ENCODE data around the gene SLC16A2. TPM values are rescaled to one million over a fixed set of nuclear protein-coding genes. Genes with fewer than 3 reads are reported as not detected.

The SLC16A2 gene
- total RNA-seq, 1 donor from 2014 or later, result 8.1 TPM

DNA sequence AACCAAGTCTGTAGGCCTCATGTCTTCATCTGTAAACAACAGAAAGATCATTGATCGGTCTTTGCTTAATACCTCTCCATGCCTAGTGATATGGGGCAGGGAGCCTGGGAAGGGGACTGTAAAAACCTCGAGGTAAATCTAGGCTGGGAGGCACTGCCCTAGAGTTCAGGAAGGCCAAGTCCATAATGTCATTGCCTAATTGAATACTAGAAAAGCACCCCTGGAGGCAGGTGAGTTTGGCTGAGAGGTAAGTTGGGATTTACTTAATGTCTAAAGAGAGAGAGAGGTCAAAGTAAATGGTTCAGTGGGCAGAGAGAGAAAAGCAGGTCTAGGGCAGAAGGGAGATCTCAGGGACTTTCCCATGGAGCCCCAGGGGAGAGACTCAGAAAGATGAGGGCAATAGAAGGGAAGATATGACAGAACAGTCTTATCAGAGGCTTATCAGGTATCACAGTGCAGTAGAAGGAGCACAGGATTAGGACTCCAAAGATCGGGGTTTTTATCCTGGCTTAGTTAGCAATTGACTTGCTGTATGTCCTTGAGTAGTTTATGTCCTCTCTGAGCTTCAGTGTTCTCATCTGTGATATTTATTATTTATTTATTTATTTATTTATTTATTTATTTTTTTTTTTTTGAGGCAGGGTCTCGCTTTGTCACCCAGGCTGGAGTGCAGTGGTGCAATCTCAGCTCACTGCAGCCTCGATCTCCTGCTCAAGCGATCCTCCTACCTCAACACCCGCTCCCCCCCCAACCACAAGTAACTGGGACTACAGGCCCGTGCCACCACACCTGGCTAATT is 85.2 kb downstream of the SLC16A2 start:
- Histone ChIP-seq H3K4me3 (no peak overlapping the region), H3K27ac (no peak overlapping the region), H3K4me1 (no peaks in the 10 kb centered on the region), H3K27me3 (no peaks in the 10 kb centered on the region), H3K9me3 (no peaks in the 10 kb centered on the region), H3K36me3 (no peaks in the 10 kb centered on the region)
- intact Hi-C loops (cut with DNase I), result no loop called here
- TF ChIP-seq, protein P1, sequence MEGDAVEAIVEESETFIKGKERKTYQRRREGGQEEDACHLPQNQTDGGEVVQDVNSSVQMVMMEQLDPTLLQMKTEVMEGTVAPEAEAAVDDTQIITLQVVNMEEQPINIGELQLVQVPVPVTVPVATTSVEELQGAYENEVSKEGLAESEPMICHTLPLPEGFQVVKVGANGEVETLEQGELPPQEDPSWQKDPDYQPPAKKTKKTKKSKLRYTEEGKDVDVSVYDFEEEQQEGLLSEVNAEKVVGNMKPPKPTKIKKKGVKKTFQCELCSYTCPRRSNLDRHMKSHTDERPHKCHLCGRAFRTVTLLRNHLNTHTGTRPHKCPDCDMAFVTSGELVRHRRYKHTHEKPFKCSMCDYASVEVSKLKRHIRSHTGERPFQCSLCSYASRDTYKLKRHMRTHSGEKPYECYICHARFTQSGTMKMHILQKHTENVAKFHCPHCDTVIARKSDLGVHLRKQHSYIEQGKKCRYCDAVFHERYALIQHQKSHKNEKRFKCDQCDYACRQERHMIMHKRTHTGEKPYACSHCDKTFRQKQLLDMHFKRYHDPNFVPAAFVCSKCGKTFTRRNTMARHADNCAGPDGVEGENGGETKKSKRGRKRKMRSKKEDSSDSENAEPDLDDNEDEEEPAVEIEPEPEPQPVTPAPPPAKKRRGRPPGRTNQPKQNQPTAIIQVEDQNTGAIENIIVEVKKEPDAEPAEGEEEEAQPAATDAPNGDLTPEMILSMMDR (IDR thresholded peaks at IDR 0.05), result no peak
- no peak for DNase-seq
- ATAC-seq, result no peak

DNA sequence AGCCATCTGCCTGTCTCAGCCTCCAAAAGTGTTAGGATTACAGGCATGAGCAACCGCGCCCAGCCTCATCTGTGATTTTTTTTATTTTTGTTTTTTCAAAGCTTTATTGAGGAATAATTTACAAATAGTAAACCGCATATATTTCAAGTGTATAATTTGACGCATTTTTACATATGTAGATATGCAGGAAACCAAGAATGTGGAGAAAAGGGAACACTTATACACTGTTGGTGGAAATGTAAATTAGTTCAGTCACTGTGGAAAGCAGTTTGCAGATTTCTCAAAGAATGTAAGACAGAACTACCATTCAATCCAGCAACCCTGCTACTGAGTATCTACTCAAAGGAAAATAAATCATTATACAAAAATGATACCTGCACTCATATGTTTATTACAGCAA is 85.9 kb downstream of the SLC16A2 start:
- H3K4me3 ChIP-seq, result no peak overlapping the region
- TF ChIP-seq, protein P1 (IDR thresholded peaks at IDR 0.05), result no peak
- no peak for ATAC-seq
- H3K36me3 ChIP-seq, result no peaks in the 10 kb centered on the region
- no peak for DNase-seq
- H3K27ac ChIP-seq, result no peak overlapping the region
- H3K9me3 ChIP-seq, result no peaks in the 10 kb centered on the region
- intact Hi-C loops (cut with DNase I), result no loop called here
- H3K4me1 ChIP-seq, result no peaks in the 10 kb centered on the region
- no peaks in the 10 kb centered on the region for H3K27me3 ChIP-seq

GRCh38 chrX:74509989-74510388 is 88.7 kb downstream of the SLC16A2 start:
- Histone ChIP-seq H3K27me3 (no peaks in the 10 kb centered on the region), H3K36me3 (no peaks in the 10 kb centered on the region), H3K27ac (no peak overlapping the region), H3K4me3 (no peak overlapping the region), H3K4me1 (no peaks in the 10 kb centered on the region), H3K9me3 (no peaks in the 10 kb centered on the region)
- ATAC-seq (no peak), DNase-seq (no peak)
- intact Hi-C loops (cut with DNase I), result no loop called here
- TF ChIP-seq, protein P1 (IDR thresholded peaks at IDR 0.05), result no peak

DNA sequence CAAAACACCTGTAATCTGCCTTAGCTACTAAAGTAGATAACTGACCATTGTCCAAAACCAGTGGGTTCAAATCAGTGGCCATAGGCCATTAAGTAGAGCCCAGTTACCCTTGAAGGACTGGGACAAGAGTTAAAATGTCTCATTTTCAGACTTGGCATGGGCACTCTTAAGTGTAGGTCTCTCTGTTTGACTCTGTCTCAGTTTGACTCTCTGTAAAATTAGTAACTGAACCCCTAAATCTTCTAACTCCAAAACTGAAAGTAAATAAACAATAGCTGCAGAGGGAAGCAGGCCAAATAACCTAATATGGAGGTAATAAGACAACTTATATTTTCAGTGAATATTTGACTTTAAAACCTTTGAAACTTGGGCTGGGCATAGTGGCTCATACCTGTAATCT is 89.1 kb downstream of the SLC16A2 start:
- no peaks in the 10 kb centered on the region for H3K4me1 ChIP-seq
- intact Hi-C loops (cut with DNase I), result no loop called here
- no peaks in the 10 kb centered on the region for H3K36me3 ChIP-seq
- TF ChIP-seq, protein P1 (IDR thresholded peaks at IDR 0.05), result no peak
- no peak overlapping the region for H3K4me3 ChIP-seq
- H3K9me3 ChIP-seq, result no peaks in the 10 kb centered on the region
- no peaks in the 10 kb centered on the region for H3K27me3 ChIP-seq
- no peak overlapping the region for H3K27ac ChIP-seq
- ATAC-seq, result no peak
- DNase-seq, result no peak

DNA sequence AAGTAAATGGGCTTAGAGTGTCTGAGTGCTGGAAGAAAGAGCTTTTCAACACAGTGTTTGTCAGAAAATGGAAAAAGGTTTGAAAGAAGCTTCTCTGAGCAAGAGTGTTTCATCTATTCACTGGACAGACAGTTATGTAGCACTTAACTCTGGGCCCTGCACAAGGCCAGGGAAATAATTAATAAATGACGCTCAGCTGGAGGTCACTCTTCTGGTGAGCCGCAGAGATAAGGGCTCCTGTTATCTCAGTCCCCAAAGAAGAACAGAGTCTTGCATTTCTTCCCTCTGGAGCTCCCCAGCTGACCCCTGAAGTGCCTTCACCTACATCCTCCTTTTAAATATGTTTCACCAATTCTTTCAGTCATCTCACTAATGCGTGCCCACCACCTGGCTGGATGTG is 90.4 kb downstream of the SLC16A2 start:
- Histone ChIP-seq H3K36me3 (no peaks in the 10 kb centered on the region), H3K9me3 (no peaks in the 10 kb centered on the region), H3K4me3 (no peak overlapping the region), H3K27ac (no peak overlapping the region), H3K27me3 (no peaks in the 10 kb centered on the region), H3K4me1 (no peaks in the 10 kb centered on the region)
- intact Hi-C loops (cut with DNase I), result no loop called here
- ATAC-seq, result no peak
- TF ChIP-seq, protein P1 (IDR thresholded peaks at IDR 0.05), result no peak
- no peak for DNase-seq
